Subcutaneous abdominal adipose tissue (tissue), 5 donors: ENCODE data around the gene INPP1.

Source experiments
- H3K27ac ChIP-seq: one replicate; pipeline ENCODE4 v1.7.0; 2013; ENCODE audit warnings: low read depth, mild to moderate bottlenecking, inconsistent platforms, low read length, moderate library complexity
- H3K27me3 ChIP-seq, 5 donors: one replicate each; pipeline ENCODE4 v1.7.0; 2013; ENCODE audit warnings: low read length in 5 of 5, inconsistent platforms in 1 of 5; ENCODE audit not compliant: control insufficient read depth in 5 of 5, insufficient read depth in 4 of 5
- H3K36me3 ChIP-seq, 5 donors: one replicate each; pipeline ENCODE4 v1.7.0; 2013; ENCODE audit warnings: low read length in 5 of 5; ENCODE audit not compliant: control insufficient read depth in 5 of 5, insufficient read depth in 5 of 5
- H3K4me1 ChIP-seq, 5 donors: one replicate each; pipeline ENCODE4 v1.7.0; 2013; ENCODE audit warnings: low read length in 5 of 5, mild to moderate bottlenecking in 3 of 5, moderate library complexity in 1 of 5; ENCODE audit not compliant: control insufficient read depth in 5 of 5, insufficient read depth in 5 of 5
- H3K4me3 ChIP-seq, 5 donors: one replicate each; pipeline ENCODE4 v1.7.0; 2013; ENCODE audit warnings: low read length in 5 of 5, low read depth in 1 of 5
- H3K9ac ChIP-seq, 5 donors: one replicate each; pipeline ENCODE4 v1.7.0; 2013; ENCODE audit warnings: low read length in 5 of 5, mild to moderate bottlenecking in 4 of 5, moderate library complexity in 3 of 5
- H3K9me3 ChIP-seq, 5 donors: one replicate each; pipeline ENCODE4 v1.7.0; 2013; ENCODE audit warnings: low read length in 5 of 5; ENCODE audit not compliant: control insufficient read depth in 5 of 5
- donor health status: healthy.
- donor health status: healthy.
- donor health status: healthy.
- donor health status: healthy.
- donor health status: healthy.

Gene INPP1

DNA sequence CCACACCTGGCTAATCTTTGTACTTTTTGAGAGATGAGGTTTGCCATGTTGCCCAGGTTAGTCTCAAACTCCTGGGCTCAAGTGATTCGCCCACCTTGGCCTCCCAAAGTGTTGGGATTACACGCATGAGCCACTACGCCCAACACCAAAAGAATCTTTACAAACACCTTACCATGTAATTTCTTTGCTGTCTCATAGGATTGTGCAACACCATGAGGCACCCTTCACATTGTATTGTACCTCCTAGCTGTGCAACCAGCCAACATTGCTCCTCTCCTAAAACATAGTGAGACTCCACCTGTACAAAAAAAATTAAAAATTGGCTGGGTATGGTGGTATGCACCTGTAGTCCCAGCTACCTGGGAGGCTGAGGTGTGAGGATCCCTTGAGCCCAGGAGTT, 61.7 kb downstream of the INPP1 start:
- Histone ChIP-seq H3K27ac (no peak overlapping the region), H3K4me1 (peaks cover 0 to 21% (median 16%) of the 10 kb centered on the region in 5 donors), H3K9me3 (peaks cover 0 to 4% (median 0%) of the 10 kb centered on the region in 5 donors)

DNA sequence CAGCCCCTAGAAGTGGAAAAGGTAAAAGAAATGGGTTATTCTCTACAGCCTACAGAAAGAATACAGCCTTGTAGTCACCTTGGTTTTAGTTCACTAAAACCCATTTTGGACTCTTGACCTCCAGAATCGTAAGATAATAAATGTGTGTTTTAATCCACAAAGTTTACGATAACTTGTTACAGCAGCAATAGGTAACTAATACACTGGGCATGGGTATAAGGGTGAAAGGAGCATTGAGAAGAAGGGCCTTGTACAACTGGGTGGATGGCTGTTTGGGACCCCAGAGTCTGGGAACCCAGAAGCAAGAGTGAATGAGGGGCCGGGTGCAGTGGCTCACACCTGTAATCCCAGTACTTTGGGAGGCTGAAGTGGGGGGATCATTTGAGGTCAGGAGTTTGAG, 62.6 kb downstream of the INPP1 start:
- H3K36me3 ChIP-seq, result no peaks in the 10 kb centered on the region
- H3K9me3 ChIP-seq, result peaks cover 0 to 4% (median 0%) of the 10 kb centered on the region in 5 donors
- H3K27me3 ChIP-seq, result peaks cover 0 to 6% (median 3%) of the 10 kb centered on the region in 5 donors
- H3K4me3 ChIP-seq, result no peak overlapping the region
- no peak overlapping the region for H3K9ac ChIP-seq
- H3K4me1 ChIP-seq, result peaks cover 0 to 24% (median 16%) of the 10 kb centered on the region in 5 donors
- no peak overlapping the region for H3K27ac ChIP-seq

More for the DNA sequence above, 61.7 kb downstream of the INPP1 start:
- H3K27me3 ChIP-seq, result peaks cover 0 to 6% (median 3%) of the 10 kb centered on the region in 5 donors
- H3K36me3 ChIP-seq, result no peaks in the 10 kb centered on the region
- H3K4me3 ChIP-seq, result no peak overlapping the region
- H3K9ac ChIP-seq, result no peak overlapping the region

DNA sequence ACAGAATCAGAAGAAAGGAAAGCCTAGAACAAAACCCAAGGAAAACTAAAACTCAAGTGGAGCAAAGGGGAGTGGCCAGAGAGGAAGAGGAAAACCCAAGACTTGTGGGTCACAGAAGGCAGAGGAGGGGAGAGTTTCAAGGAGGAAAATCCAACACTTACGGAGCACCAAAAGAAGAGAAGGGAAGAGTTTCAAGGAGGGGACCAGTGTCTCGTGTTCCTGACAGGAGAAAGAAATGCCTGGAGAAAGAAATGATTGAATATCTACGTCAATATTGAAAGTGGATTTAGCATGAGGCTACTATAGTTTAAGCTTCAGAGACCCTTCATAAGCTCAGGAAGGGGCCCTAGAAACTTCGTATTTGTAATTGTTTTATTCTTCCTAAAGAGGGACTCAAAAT, 63.4 kb downstream of the INPP1 start:
- H3K36me3 ChIP-seq, result no peaks in the 10 kb centered on the region
- H3K4me3 ChIP-seq, result no peak overlapping the region
- H3K4me1 ChIP-seq, result peaks cover 0 to 24% (median 16%) of the 10 kb centered on the region in 5 donors
- H3K27me3 ChIP-seq, result peaks cover 0 to 6% (median 3%) of the 10 kb centered on the region in 5 donors
- H3K9me3 ChIP-seq, result peaks cover 0 to 4% (median 0%) of the 10 kb centered on the region in 5 donors
- H3K27ac ChIP-seq, result no peak overlapping the region
- no peak overlapping the region for H3K9ac ChIP-seq

DNA sequence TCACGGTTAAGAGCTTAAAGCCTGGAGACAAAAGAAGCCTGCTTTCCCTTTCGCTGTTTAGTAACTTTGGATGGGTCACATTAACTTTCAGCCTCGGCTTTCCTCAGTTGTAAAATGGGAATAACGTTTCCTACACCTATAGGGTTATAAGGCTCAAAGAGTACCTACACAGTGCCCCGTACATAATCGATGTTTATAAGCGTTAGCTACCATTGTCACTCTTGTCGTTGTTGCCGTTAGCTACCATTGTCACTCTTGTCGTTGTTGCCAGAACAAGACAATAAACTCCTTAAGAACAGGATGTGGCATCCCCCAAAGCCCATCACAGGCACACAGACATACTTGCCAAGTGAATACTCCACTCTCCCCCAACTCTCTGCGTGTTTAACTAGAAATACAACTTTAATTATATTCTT, 63.9 kb downstream of the INPP1 start:
- H3K4me1 ChIP-seq, result peaks cover 0 to 24% (median 16%) of the 10 kb centered on the region in 5 donors
- no peaks in the 10 kb centered on the region for H3K36me3 ChIP-seq
- H3K27me3 ChIP-seq, result peaks cover 0 to 6% (median 3%) of the 10 kb centered on the region in 5 donors
- peak overlapping the region in 1 of 5 donors; percentile 5 for H3K9ac ChIP-seq
- H3K27ac ChIP-seq, result no peak overlapping the region
- peak overlapping the region in 4 of 5 donors; percentile 38 to 72 (median 69) for H3K4me3 ChIP-seq
- peaks cover 0 to 4% (median 0%) of the 10 kb centered on the region in 5 donors for H3K9me3 ChIP-seq

DNA sequence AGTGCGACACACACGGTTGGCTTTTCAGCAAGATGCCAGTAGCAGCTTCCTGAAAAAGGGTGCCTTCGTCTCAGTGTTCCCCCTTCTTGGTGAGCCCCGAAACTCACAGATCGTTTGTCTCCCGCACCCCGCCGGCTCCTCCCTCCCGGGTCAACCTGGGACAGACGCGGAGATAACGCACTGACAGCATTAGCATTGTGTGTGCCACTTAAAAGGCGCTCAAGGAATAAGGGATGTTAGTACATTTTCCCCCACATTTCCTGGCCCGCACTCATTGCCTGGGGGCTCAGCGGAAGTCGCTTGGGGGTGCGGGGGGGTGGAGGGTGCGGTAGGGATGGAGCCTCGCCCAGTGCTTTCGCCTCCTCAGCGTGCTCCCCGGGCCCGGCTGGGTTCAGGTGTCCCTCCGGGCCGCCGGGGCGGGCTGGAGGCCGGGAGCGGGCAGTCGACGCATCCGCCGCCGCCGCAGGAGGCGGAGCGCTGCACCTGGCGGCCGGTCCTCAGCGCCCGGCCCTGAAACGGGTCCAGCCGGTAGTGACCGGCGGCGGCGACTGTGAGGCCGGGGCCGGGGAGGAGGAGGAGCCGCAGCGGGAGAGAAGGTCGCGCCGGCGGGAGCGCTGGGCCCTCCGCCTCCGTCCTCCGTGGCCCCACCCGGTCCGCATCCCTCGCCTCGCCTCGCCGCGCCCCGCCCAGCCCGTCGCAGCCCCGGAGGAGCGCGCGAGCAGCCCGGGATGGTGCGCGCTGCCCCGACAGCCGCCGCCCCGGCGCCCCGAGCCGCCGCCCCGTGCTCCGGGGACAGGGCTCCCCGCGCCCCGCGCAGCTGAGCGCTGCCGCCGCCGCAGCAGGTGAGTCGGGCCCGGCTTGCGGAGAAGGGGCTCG, 64.5 kb downstream of the INPP1 start, which contains the start of gene MFSD6:
MFSD6 (plus strand) TSS at position 694 of the 876 bp plus-strand sequence. CDS start 27,675 bp downstream, outside the sequence.
- peak within 1 kb of the TSS; percentile 59 to 75 (median 69) for H3K4me3 ChIP-seq
- peak within 1 kb of the TSS; percentile 47 for H3K27ac ChIP-seq
- H3K4me1 ChIP-seq, result peaks cover 0 to 24% (median 16%) of the 10 kb centered on the region in 5 donors
- H3K9me3 ChIP-seq, result peaks cover 0 to 4% (median 0%) of the 10 kb centered on the region in 5 donors
- H3K27me3 ChIP-seq, result peaks cover 0 to 6% (median 3%) of the 10 kb centered on the region in 5 donors
- H3K9ac ChIP-seq, result peak within 1 kb of the TSS in 4 of 5 donors; percentile 49 to 73 (median 66)
- H3K36me3 ChIP-seq, result no peaks in the 10 kb centered on the region

DNA sequence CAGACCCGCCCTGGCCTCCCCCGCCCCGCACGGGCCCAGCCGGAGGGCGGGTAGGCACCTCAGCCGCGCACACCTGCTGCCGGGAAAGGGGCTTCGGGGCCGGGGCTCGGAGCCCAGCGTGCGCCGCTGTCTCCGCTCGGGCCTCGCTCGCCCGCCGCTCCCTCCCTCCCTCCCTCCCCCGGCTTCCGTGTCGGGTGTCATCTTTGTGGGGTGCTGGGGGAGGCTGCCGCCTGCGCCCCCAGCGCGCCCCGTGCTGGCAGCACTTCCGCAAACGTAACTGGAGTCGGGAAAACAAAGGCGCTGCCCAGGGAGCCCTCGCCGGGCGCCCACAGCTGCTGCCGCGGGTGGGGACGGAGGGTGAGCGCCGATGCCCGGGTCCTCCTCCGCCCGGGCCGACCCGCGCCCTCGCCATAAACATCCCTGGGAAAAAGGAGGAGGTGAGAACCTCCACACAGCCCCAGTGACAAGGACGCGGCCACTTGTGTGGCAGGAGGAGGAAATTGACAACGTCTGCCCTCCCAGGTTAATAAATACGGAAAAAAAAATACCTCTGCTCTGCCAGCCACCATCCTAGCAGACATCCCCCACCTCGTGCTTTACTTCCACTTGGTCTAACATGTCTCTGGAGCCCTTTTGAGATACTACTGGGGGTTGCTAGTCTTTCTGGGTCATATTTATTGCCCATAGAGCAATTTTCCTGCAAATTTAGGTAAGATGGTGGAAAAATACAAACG, 65.3 kb downstream of the INPP1 start:
- Histone ChIP-seq H3K9ac (peak overlapping the region in 4 of 5 donors; percentile 49 to 73 (median 66)), H3K4me1 (peaks cover 0 to 28% (median 16%) of the 10 kb centered on the region in 5 donors), H3K27ac (peak overlapping the region; percentile 47), H3K9me3 (no peaks in the 10 kb centered on the region), H3K36me3 (no peaks in the 10 kb centered on the region), H3K4me3 (peak overlapping the region; percentile 59 to 75 (median 69)), H3K27me3 (peaks cover 0 to 6% (median 3%) of the 10 kb centered on the region in 5 donors)

DNA sequence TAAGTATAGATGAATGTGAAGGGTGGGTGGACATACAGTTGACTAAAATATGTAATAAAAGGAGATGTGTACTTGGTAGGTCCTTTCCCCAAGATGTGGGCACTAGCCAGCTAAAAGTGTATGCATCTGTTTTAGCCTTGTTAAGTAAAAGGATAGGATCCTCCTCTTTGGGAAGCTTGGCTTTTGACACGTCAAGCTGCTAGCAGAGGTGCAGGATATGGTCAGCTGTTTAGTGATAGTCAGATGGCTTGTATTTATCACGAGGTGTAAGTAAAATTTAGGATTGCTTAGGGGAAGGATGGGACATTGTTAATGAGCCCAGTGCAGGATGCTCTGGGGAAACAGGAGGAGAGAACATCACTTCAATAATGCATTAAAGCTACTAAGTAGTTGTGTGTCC, 66.2 kb downstream of the INPP1 start:
- H3K27ac ChIP-seq, result no peak overlapping the region
- peaks cover 0 to 6% (median 3%) of the 10 kb centered on the region in 5 donors for H3K27me3 ChIP-seq
- H3K9me3 ChIP-seq, result no peaks in the 10 kb centered on the region
- peaks cover 0 to 30% (median 16%) of the 10 kb centered on the region in 5 donors for H3K4me1 ChIP-seq
- peak overlapping the region in 1 of 5 donors; percentile 72 for H3K4me3 ChIP-seq
- no peak overlapping the region for H3K9ac ChIP-seq
- no peaks in the 10 kb centered on the region for H3K36me3 ChIP-seq

DNA sequence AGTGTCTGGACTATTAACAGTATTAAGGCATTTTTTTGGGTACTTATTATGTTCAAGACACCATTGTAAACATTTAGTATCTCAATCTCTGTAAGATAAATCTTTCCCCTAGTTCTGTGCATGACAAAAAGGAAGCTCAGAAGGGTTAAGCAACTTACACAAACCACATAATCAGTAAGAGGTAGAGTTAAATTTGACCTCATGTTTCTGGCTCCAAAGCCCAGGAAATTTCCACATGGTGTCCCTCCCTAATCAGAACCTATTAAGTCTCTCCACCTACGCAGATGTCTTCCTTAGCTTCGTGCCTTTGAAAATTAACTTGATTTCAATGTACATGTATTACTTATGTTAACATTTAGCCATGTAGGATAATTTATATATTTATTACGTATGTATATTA, 66.8 kb downstream of the INPP1 start:
- no peak overlapping the region for H3K27ac ChIP-seq
- H3K9me3 ChIP-seq, result no peaks in the 10 kb centered on the region
- peaks cover 0 to 6% (median 3%) of the 10 kb centered on the region in 5 donors for H3K27me3 ChIP-seq
- no peak overlapping the region for H3K9ac ChIP-seq
- H3K36me3 ChIP-seq, result no peaks in the 10 kb centered on the region
- H3K4me3 ChIP-seq, result no peak overlapping the region
- H3K4me1 ChIP-seq, result peaks cover 0 to 30% (median 16%) of the 10 kb centered on the region in 5 donors

DNA sequence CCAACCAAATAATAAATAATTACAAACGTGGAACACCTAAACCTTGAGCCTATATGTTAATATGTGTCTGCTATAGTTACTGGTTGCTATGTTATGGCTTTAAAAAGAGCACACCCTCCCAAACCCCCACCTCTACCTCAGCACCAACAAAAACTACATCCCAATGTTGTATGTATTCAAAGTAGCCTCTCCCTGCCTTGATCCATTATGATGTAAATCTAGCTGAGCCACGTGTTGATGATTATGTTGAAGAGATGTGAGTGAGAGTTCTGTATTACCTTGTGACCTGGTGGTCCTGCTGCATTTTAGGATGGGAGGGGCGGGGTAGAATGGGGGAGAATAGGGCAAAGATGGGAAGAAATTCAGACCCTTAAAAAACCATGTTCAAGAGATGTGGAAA, 69.6 kb downstream of the INPP1 start:
- peaks cover 0 to 35% (median 22%) of the 10 kb centered on the region in 5 donors for H3K4me1 ChIP-seq
- no peaks in the 10 kb centered on the region for H3K9me3 ChIP-seq
- peaks cover 0 to 6% (median 3%) of the 10 kb centered on the region in 5 donors for H3K27me3 ChIP-seq
- H3K4me3 ChIP-seq, result no peak overlapping the region
- no peak overlapping the region for H3K9ac ChIP-seq
- no peak overlapping the region for H3K27ac ChIP-seq
- no peaks in the 10 kb centered on the region for H3K36me3 ChIP-seq
